Loucy (cell line): ENCODE data around the gene PEX16.

Experiments used
- H2AFZ ChIP-seq: fragments of 200-600 bp; sonication (generic); 2 replicates; pipeline ENCODE4 v1.6.0; 2016; ENCODE audit warnings: antibody characterized with exemption, mild to moderate bottlenecking, low read length, moderate library complexity
- H3F3A ChIP-seq: fragments of 200-600 bp; 2 replicates; pipeline ENCODE4 v1.6.0; 2016; ENCODE audit warnings: antibody characterized with exemption, low read depth, mild to moderate bottlenecking
- H3K27me3 ChIP-seq: fragments of 200-600 bp; sonication (generic); 2 replicates; pipeline ENCODE4 v1.6.1; 2014; ENCODE audit warnings: low read length, mild to moderate bottlenecking; ENCODE audit not compliant: insufficient read depth, poor library complexity, severe bottlenecking
- H3K36me3 ChIP-seq: fragments of 200-600 bp; sonication (generic); 2 replicates; pipeline ENCODE4 v1.6.1; 2016; ENCODE audit warnings: low read length; ENCODE audit not compliant: insufficient read depth
- H3K4me1 ChIP-seq: fragments of 200-600 bp; sonication (generic); 2 replicates; pipeline ENCODE4 v1.5.1; 2014; ENCODE audit warnings: low read length, mild to moderate bottlenecking; ENCODE audit not compliant: insufficient read depth, poor library complexity, severe bottlenecking
- H3K4me2 ChIP-seq: fragments of 200-600 bp; sonication (generic); 2 replicates; pipeline ENCODE4 v1.6.0; 2014; ENCODE audit warnings: antibody characterized with exemption, low read length, low read depth, mild to moderate bottlenecking; ENCODE audit not compliant: poor library complexity, severe bottlenecking
- H3K4me3 ChIP-seq: fragments of 200-600 bp; sonication (generic); 2 replicates; pipeline ENCODE4 v1.5.1; 2014; ENCODE audit warnings: low read length, mild to moderate bottlenecking, mixed read lengths; ENCODE audit not compliant: poor library complexity, severe bottlenecking
- H3K79me2 ChIP-seq: fragments of 200-600 bp; sonication (generic); 2 replicates; pipeline ENCODE4 v1.6.1; 2014; ENCODE audit warnings: low read length; ENCODE audit not compliant: insufficient read depth
- H3K9ac ChIP-seq: fragments of 200-600 bp; sonication (generic); 2 replicates; pipeline ENCODE4 v1.6.0; 2014; ENCODE audit warnings: mild to moderate bottlenecking, low read depth, low read length, moderate library complexity; ENCODE audit not compliant: poor library complexity, severe bottlenecking
- H3K9me2 ChIP-seq: fragments of 200-600 bp; sonication (generic); replicated peaks from 2 replicates; pipeline ENCODE4 v1.6.1; 2016; ENCODE audit warnings: low read depth, low read length, mixed read lengths
- H3K9me3 ChIP-seq: fragments of 200-600 bp; sonication (generic); 2 replicates; pipeline ENCODE4 v1.6.1; 2014; ENCODE audit warnings: mild to moderate bottlenecking, antibody characterized with exemption, low read length, low read depth; ENCODE audit not compliant: insufficient read depth
- H4K20me1 ChIP-seq: fragments of 200-600 bp; sonication (generic); 2 replicates; pipeline ENCODE4 v1.6.0; 2014; ENCODE audit warnings: antibody characterized with exemption, low read length, mild to moderate bottlenecking; ENCODE audit not compliant: insufficient read depth, poor library complexity, severe bottlenecking
- EZH2phosphoT487 ChIP-seq: fragments of 200-600 bp; IDR thresholded peaks from 2 replicates; pipeline ENCODE4 v1.6.1; 2018; ENCODE audit warnings: antibody characterized with exemption, mild to moderate bottlenecking, moderate library complexity, borderline replicate concordance
- TF ChIP-seq, protein P1 (sequence below): fragments of 200-600 bp; sonication (generic); conservative IDR thresholded peaks from 2 replicates; pipeline ENCODE4 v1.5.1; 2014; ENCODE audit warnings: mild to moderate bottlenecking, antibody characterized with exemption, low read length

PEX16 gene

DNA sequence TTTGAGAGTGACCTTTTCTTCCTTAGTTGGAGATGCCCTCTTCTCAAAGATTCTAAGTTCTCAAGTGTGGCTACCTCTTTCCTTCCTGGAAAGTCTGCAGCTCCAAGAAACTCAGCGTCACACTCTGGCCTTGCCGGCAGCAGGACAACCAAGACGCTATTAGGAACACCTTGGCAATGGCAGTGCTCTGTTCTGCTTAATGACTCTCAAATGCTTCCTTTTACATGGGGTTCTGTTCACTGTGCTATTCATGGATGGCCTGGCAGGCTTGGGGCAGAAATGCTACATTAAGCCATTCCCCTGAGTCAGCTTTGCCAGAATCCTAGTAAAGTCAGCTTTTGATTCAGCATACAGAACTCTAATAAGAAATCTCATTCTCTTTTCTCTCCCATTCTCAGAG lies 30.7 kb upstream of the PEX16 start:
- no peaks in the 10 kb centered on the region for H3K79me2 ChIP-seq
- H2AFZ ChIP-seq, result no peak overlapping the region
- TF ChIP-seq, protein P1, sequence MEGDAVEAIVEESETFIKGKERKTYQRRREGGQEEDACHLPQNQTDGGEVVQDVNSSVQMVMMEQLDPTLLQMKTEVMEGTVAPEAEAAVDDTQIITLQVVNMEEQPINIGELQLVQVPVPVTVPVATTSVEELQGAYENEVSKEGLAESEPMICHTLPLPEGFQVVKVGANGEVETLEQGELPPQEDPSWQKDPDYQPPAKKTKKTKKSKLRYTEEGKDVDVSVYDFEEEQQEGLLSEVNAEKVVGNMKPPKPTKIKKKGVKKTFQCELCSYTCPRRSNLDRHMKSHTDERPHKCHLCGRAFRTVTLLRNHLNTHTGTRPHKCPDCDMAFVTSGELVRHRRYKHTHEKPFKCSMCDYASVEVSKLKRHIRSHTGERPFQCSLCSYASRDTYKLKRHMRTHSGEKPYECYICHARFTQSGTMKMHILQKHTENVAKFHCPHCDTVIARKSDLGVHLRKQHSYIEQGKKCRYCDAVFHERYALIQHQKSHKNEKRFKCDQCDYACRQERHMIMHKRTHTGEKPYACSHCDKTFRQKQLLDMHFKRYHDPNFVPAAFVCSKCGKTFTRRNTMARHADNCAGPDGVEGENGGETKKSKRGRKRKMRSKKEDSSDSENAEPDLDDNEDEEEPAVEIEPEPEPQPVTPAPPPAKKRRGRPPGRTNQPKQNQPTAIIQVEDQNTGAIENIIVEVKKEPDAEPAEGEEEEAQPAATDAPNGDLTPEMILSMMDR, result no peak
- no peak for TF ChIP-seq EZH2phosphoT487
- H3K9me3 ChIP-seq, result no peaks in the 10 kb centered on the region
- H4K20me1 ChIP-seq, result no peaks in the 10 kb centered on the region
- H3K4me1 ChIP-seq, result no peaks in the 10 kb centered on the region
- no peak overlapping the region for H3K4me2 ChIP-seq
- H3K4me3 ChIP-seq, result no peak overlapping the region
- no peaks in the 10 kb centered on the region for H3K9me2 ChIP-seq
- no peak overlapping the region for H3K9ac ChIP-seq
- H3K27me3 ChIP-seq, result no peaks in the 10 kb centered on the region
- no peaks in the 10 kb centered on the region for H3F3A ChIP-seq
- H3K36me3 ChIP-seq, result peaks cover 82% of the 10 kb centered on the region; the same call in 1 of the 2 replicates

DNA sequence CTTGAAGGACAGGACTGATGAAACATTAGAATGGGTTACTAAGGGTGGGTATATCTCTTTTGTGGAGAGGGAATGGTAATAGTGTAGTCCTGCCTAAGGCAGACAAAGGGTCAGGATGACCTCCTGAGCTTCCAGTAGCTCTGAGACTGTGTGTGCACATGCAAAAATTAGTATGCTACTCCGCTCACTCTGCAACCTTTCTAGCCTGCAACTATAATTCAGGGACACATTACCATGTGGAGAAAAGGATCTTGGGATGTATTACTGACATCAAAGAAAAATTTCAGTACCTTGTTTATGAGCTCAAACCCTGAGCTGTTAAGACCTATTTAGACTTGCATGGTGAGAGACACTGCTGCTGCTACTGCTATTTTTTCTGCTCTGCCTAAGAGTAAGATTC lies 30.2 kb upstream of the PEX16 start:
- Histone ChIP-seq H3K27me3 (no peaks in the 10 kb centered on the region), H3K9ac (no peak overlapping the region), H3K79me2 (no peaks in the 10 kb centered on the region), H3K9me2 (no peaks in the 10 kb centered on the region), H3F3A (no peaks in the 10 kb centered on the region), H4K20me1 (no peaks in the 10 kb centered on the region), H3K36me3 (peaks cover 79% of the 10 kb centered on the region; the same call in 1 of the 2 replicates), H2AFZ (no peak overlapping the region), H3K4me2 (no peak overlapping the region), H3K9me3 (no peaks in the 10 kb centered on the region), H3K4me3 (no peak overlapping the region), H3K4me1 (no peaks in the 10 kb centered on the region)
- TF ChIP-seq EZH2phosphoT487, result no peak
- TF ChIP-seq, protein P1, result no peak

DNA sequence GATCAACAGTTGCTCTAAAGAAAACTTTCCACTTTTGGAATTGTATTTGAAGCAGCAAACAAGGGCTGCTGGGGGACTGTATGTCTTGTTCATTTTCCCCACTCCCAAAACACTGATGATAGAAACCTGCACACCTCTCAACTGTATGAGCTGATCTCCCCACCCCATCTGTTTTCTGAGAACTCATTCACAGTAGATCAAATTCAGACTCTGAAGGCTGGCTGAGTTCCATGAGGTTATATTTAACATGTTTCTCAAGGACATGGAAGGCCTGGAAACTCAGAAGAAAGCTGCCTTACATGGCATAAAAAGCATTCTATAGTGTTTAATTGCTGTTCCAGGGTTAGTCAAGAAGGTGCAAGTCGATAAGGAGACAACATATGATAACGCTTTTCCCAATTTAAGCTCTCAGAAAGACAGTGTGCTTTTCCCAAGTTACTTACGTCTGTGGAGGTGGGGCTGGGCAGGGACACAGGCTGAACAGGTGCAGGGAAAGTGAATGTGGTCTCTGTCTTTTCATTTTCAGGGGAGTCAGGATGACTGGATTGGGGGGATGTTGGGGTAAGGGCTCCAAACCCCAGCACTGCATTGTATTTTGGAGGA lies 27.8 kb upstream of the PEX16 start:
- H3K36me3 ChIP-seq, result peaks cover 68% of the 10 kb centered on the region; the same call in 1 of the 2 replicates
- H4K20me1 ChIP-seq, result no peaks in the 10 kb centered on the region
- no peaks in the 10 kb centered on the region for H3K9me3 ChIP-seq
- no peaks in the 10 kb centered on the region for H3K79me2 ChIP-seq
- H3K4me2 ChIP-seq, result no peak overlapping the region
- H3K9ac ChIP-seq, result no peak overlapping the region
- H2AFZ ChIP-seq, result no peak overlapping the region
- no peak overlapping the region for H3K4me3 ChIP-seq
- no peaks in the 10 kb centered on the region for H3K27me3 ChIP-seq
- no peak for TF ChIP-seq EZH2phosphoT487
- TF ChIP-seq, protein P1, result no peak
- H3F3A ChIP-seq, result no peaks in the 10 kb centered on the region
- H3K4me1 ChIP-seq, result no peaks in the 10 kb centered on the region
- H3K9me2 ChIP-seq, result no peaks in the 10 kb centered on the region
